Left lung (tissue), 14 donors: ENCODE measurements around the gene TEX13D. TPM values are rescaled to one million over a fixed set of nuclear protein-coding genes. Genes with fewer than 3 reads are reported as not detected.
A peak's percentile ranks its signal among the peaks of the same experiment; 100 is the strongest.
"Not testable (repeated sequence)": the region's sequence is repeated elsewhere in the genome, so short reads cannot be mapped to it uniquely, and the experiment has no call there.

Experiments used
- ATAC-seq: fragments of 200-7000 bp; cut with Tn5 transposase; one replicate; pipeline ENCODE4 v1.9.1; 2020; ENCODE audit warnings: moderate library complexity
- DNase-seq, 4 donors: peaks; one replicate each; pipeline ENCODE4 v3.0.0-alpha.2; 2013 to 2020
- H3K27ac ChIP-seq, 2 donors: fragments of 200-600 bp; sonication (generic) in 1 of 2; one replicate each; pipeline versions ENCODE4 v1.5.0 to v1.8.0; 2020 to 2021
- H3K27me3 ChIP-seq, 2 donors: fragments of 200-600 bp; sonication (generic) in 1 of 2; one replicate each; pipeline versions ENCODE4 v1.5.0 to v1.8.0; 2020 to 2021
- H3K36me3 ChIP-seq, 2 donors: fragments of 200-600 bp; sonication (generic) in 1 of 2; one replicate each; pipeline versions ENCODE4 v1.5.0 to v1.8.0; 2020 to 2021
- H3K4me1 ChIP-seq, 2 donors: fragments of 200-600 bp; one replicate each; pipeline ENCODE4 v1.8.0; 2021
- H3K4me3 ChIP-seq, 2 donors: fragments of 200-600 bp; sonication (generic) in 1 of 2; one replicate each; pipeline versions ENCODE4 v1.5.0 to v1.8.0; 2020 to 2021; ENCODE audit warnings: mild to moderate bottlenecking in 1 of 2
- H3K9me3 ChIP-seq, 2 donors: fragments of 200-600 bp; sonication (generic) in 1 of 2; one replicate each; pipeline versions ENCODE4 v1.5.0 to v1.8.0; 2020 to 2021
- intact Hi-C, 2 donors: fragments of 100-400 bp; cut with DNase I; formaldehyde crosslinking; loops; one replicate each; pipeline versions ENCODE4 v1.11.2 to v1.14.2; 2022
- long read RNA-seq, 12 donors: library from polyadenylated mRNA in 2 of 12; unstranded in 2 of 12; transcript quantifications; one replicate each; pipeline ENCODE4 v2.0.0 and lab custom pipeline, GENCODE V29; 2019 to 2026
- polyA plus RNA-seq, 6 donors: library from polyadenylated mRNA; unstranded; fragments of 120-200 nt; gene quantifications; one replicate each; pipeline ENCODE4 v1.2.1, GENCODE V29; 2013; ENCODE audit not compliant: insufficient read length in 6 of 6
- total RNA-seq, 2 donors: library from RNA; stranded (reverse); fragmentation: NEBNext Ultra II Directional; extraction: Animal tissue kit (Norgen Biotek cat#: 25700); gene quantifications; one replicate each; pipeline ENCODE4 v1.2.1, GENCODE V29; 2021
- TF ChIP-seq, protein P1 (sequence below), 2 donors: fragments of 200-600 bp; sonication (generic) in 1 of 2; IDR thresholded peaks; one replicate each; pipeline versions ENCODE4 v1.5.0 to v1.8.0; 2021; ENCODE audit warnings: antibody characterized with exemption in 2 of 2
- donor health status: DM: no; HTN: yes; CAD: no.
- donor health status: DM: no; HTN: no; CAD: no.

Gene TEX13D
- total RNA-seq (not detected), polyA plus RNA-seq (under 1 TPM in 1 of 6 donors, not detected in 5; 0.10 TPM)
- long read RNA-seq, donor 1 = 0 reads
- long read RNA-seq, donor 2 = 0 reads
- long read RNA-seq, donor 3, partial matches to known transcripts = 24 of 24 reads
- long read RNA-seq, donor 3, other reads (novel, unspliced or antisense) = 0 of 24 reads
- long read RNA-seq, donor 4 = 0 reads
- long read RNA-seq, donor 5 = 0 reads
- long read RNA-seq, donor 6 = 0 reads
- long read RNA-seq, donor 7 = 0 reads
- long read RNA-seq, donor 8 = 0 reads
- long read RNA-seq, donor 9 = 0 reads
- long read RNA-seq, donor 10 = 0 reads
- long read RNA-seq, donor 11 = 0 reads
- long read RNA-seq, donor 12 = 0 reads

DNA sequence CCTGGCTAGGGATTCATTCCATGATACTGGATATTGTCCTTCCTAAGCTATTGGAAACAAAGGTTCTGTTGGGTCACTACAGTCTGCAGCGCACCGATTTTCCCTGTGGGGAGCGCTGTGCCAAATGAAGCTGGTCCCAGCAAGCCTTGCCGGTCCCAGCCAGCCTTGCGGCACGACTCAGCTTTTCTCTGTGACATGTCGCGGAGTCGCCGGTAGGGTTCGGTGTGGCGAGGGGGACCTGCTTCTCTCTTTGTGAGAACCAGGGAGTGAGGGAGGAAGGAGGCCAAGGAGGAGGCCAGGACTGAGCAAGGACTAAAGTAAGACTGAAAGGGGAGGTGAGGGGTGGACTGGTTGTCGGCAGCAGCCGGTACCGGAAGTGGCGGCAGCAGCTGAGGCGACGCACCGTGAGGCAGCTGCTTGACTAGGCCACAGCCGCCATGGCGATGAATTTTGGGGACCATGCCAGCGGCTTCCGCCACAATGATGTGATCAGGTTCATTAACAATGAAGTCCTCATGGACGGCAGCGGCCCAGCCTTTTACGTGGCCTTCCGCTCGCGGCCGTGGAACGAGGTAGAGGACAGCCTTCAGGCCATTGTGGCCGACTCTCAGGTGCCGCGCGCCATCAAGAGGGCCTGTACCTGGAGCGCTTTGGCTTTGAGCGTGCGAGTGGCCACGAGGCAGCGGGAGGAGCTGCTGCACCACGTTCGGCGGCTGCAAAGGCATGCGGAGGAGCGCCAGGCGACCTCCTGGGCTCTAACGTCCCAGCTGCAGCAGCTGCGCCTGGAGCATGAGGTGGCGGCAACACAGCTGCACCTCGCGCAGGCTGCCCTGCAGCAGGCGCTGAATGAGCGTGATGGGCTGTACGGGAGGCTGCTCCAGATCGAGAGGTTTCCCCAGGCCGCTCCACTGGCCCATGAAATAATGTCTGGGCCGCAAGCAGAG lies at the start of gene TEX13D:
Gene TEX13D (plus strand): TSS at position 180 of the 944 bp plus-strand sequence. CDS start 258 bp downstream, at position 438.
- no peaks in the 10 kb centered on the region for H3K36me3 ChIP-seq
- intact Hi-C loops = no loop called here
- H3K27me3 ChIP-seq = no peaks in the 10 kb centered on the region
- H3K9me3 ChIP-seq = no peaks in the 10 kb centered on the region
- no peak within 1 kb of the TSS for H3K27ac ChIP-seq
- peak in 1 of 4 donors; percentile 36 for DNase-seq
- H3K4me3 ChIP-seq = no peak within 1 kb of the TSS
- no peaks in the 10 kb centered on the region for H3K4me1 ChIP-seq
- no peak for ATAC-seq
- TF ChIP-seq, protein P1, sequence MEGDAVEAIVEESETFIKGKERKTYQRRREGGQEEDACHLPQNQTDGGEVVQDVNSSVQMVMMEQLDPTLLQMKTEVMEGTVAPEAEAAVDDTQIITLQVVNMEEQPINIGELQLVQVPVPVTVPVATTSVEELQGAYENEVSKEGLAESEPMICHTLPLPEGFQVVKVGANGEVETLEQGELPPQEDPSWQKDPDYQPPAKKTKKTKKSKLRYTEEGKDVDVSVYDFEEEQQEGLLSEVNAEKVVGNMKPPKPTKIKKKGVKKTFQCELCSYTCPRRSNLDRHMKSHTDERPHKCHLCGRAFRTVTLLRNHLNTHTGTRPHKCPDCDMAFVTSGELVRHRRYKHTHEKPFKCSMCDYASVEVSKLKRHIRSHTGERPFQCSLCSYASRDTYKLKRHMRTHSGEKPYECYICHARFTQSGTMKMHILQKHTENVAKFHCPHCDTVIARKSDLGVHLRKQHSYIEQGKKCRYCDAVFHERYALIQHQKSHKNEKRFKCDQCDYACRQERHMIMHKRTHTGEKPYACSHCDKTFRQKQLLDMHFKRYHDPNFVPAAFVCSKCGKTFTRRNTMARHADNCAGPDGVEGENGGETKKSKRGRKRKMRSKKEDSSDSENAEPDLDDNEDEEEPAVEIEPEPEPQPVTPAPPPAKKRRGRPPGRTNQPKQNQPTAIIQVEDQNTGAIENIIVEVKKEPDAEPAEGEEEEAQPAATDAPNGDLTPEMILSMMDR (IDR thresholded peaks at IDR 0.05) = no peak

DNA sequence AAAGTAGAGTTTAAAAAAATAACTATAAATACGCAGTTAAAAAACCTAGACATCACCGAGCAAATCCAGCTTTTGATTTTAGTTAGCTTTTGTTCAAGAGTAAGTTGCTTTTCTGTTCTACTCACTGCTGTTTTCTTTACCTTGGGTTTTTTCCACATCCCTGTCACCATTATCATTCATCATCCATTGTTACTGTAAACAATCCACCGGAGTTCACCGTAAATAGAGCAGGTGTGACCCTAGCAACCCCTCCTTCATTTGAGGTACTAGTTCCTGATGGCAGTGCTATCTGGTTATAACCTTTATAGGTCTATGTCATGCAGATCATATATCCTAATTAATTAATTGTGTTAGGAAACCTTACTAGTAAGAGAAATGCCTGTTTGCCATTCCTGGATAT lies 43.0 kb upstream of the TEX13D start:
- Histone ChIP-seq H3K36me3 (no peaks in the 10 kb centered on the region), H3K4me3 (no peak overlapping the region), H3K9me3 (no peaks in the 10 kb centered on the region), H3K27me3 (no peaks in the 10 kb centered on the region), H3K27ac (no peak overlapping the region), H3K4me1 (no peaks in the 10 kb centered on the region)
- no peak for ATAC-seq
- TF ChIP-seq, protein P1 (IDR thresholded peaks at IDR 0.05) = no peak
- intact Hi-C loops = no loop called here
- no peak for DNase-seq

DNA sequence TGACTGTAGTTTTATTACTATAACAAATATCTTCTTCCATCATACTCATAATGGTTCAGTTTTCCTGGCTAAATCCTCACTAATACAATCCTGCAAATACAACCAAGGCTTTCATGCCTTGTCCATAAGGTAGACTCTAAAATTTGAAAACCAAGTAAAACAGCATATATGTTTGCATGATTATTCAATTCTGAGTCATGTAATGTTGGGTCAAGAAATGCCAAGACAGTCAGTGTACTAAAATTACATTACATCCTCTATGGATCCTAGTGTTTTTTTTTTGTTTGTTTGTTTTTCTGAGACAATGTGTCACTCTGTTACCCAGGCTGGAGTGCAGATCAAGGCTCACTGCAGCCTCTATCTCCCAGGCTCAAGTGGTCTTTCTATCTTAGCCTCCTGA lies 38.6 kb upstream of the TEX13D start:
- no peak for ATAC-seq
- Histone ChIP-seq H3K4me3 (no peak overlapping the region), H3K4me1 (no peaks in the 10 kb centered on the region), H3K9me3 (no peaks in the 10 kb centered on the region), H3K27ac (no peak overlapping the region), H3K36me3 (no peaks in the 10 kb centered on the region), H3K27me3 (no peaks in the 10 kb centered on the region)
- no peak for DNase-seq
- intact Hi-C loops = no loop called here
- TF ChIP-seq, protein P1 (IDR thresholded peaks at IDR 0.05) = no peak

DNA sequence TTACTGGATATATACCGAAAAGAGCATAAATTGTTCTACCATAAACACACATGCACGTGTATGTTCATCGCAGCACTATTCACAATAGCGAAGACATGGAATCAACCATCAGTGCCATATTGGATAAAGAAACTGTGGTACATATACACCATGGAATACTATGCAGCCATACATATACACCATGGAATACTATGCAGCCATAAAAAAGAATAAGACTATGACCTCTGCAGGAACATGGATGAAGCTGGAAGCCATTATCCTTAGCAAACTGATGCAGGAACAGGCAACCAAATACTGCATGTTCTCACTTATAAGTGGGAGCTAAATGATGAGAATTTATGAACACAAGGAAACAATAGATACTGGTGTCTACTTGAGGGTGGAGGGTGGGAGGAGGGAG lies 33.1 kb upstream of the TEX13D start:
- H3K9me3 ChIP-seq, H3K36me3 ChIP-seq, H3K27ac ChIP-seq, intact Hi-C loops, DNase-seq, ATAC-seq, H3K4me1 ChIP-seq, H3K27me3 ChIP-seq, H3K4me3 ChIP-seq: not testable (repeated sequence)

DNA sequence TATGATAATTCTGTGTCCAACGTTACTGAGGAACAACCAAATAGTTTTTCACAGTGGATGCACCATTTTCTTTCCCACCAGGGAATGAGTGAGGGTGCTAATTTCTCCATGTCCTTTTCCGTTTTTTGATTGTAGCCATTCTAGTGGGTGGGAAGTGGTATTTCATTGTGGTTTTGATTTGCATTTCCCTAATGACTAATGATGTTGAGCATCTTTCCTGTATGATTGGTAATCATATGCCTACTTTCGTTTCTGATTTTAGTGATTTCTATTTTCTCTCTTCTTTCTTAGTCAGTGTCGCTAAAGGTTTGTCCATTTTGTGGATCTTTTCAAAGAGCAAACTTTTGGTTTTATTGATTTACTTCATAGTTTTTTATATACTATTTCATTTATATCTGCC lies 32.1 kb upstream of the TEX13D start:
- DNase-seq (no peak), ATAC-seq (no peak)
- Histone ChIP-seq H3K36me3 (no peaks in the 10 kb centered on the region), H3K9me3 (no peaks in the 10 kb centered on the region), H3K27me3 (no peaks in the 10 kb centered on the region), H3K4me1 (no peaks in the 10 kb centered on the region), H3K4me3 (no peak overlapping the region), H3K27ac (no peak overlapping the region)
- TF ChIP-seq, protein P1 (IDR thresholded peaks at IDR 0.05) = no peak
- intact Hi-C loops = no loop called here
